ENCODE measurements around the gene SPEN.
"Not testable (repeated sequence)": the region's sequence is repeated elsewhere in the genome, so short reads cannot be mapped to it uniquely, and the experiment has no call there.

SPEN gene, protein sequence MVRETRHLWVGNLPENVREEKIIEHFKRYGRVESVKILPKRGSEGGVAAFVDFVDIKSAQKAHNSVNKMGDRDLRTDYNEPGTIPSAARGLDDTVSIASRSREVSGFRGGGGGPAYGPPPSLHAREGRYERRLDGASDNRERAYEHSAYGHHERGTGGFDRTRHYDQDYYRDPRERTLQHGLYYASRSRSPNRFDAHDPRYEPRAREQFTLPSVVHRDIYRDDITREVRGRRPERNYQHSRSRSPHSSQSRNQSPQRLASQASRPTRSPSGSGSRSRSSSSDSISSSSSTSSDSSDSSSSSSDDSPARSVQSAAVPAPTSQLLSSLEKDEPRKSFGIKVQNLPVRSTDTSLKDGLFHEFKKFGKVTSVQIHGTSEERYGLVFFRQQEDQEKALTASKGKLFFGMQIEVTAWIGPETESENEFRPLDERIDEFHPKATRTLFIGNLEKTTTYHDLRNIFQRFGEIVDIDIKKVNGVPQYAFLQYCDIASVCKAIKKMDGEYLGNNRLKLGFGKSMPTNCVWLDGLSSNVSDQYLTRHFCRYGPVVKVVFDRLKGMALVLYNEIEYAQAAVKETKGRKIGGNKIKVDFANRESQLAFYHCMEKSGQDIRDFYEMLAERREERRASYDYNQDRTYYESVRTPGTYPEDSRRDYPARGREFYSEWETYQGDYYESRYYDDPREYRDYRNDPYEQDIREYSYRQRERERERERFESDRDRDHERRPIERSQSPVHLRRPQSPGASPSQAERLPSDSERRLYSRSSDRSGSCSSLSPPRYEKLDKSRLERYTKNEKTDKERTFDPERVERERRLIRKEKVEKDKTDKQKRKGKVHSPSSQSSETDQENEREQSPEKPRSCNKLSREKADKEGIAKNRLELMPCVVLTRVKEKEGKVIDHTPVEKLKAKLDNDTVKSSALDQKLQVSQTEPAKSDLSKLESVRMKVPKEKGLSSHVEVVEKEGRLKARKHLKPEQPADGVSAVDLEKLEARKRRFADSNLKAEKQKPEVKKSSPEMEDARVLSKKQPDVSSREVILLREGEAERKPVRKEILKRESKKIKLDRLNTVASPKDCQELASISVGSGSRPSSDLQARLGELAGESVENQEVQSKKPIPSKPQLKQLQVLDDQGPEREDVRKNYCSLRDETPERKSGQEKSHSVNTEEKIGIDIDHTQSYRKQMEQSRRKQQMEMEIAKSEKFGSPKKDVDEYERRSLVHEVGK (N-terminal part only)
- 119 to 131 reads per million in 2 donors for total RNA-seq

DNA sequence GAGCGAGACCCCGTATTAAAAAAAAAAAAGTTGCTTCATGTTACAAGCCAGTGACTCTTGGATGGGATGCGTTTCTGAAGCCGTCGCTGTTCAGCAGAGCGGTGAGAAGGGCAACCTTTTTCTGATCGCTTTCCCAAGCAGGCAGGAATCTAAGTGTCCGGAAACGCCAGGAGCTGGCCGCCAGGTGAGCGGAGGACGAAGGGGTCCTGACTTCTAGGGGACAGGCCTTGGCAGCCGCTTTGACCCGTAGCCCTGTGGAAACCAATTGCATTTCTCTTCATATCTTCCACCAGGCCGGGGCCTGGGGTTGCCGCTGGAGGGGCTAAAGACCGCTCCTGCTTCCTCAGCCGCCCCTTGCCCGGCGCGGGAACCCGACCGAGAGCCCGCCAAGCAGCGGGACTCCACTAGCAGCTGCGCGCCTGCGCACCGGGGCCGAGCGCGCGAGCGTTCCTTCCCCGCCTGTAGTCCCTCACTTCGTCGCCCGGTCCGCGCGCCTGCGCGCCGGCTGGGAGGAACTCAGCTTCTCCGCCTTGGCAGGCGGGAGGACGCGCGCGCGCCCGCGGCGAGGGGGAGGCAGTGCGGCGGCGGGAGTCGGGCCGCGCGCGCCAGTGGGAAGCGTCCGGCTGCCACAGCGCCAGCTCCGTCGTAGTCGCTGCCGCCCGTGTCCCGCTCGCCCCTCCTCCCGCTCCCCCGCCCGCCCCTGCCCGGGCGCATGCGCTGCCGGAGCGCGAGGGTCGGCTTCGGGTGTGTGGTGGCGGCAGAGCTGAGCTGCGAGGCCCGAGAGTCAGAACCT is at the start of gene SPEN:
SPEN (plus strand) TSS at position 608 of the 793 bp plus-strand sequence. CDS start 361 bp downstream, outside the sequence.
- DNase-seq: peak; percentile 95

DNA sequence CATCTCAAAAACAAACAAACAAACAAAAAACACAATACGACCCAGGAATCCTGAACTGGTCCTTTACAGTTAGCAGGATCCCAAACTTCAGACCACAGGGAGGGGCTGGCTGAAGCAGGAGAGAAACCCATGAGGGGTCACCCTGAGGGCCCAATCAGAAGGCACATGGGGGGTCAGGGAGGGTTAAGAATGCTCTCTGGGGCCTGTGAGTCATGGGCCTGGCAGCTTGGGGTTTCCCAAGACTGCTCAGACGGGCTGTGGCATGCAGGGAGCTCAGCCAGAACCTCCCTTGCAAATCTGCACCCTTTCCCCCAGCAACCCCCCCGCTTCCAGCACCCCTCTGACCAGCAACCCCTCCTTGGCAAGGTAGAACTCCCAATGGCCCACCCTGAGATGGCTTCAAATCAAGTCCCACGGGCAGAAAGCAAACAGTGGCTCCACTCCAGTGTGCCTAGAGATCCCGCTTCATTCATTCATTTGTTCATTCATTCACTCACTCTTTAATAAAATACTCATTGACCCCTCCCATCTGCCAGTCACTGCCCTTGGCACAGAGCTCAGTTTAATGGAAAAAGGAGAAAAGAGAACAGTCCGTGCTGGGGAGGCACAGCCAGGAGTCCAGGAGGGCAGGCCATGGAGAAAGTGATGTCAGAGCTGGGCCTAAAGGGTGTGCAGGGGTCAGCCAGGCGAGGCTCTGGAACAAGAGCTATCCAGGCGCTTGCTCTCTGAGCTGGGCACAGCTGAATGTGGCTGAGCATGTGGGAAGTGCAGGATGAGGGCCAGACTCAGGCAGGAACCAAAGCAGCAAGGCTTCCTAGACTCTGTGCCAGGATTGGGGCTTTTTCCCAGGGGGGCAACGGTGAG is 48.3 kb upstream of the SPEN start:
- DNase-seq: no peak

DNA sequence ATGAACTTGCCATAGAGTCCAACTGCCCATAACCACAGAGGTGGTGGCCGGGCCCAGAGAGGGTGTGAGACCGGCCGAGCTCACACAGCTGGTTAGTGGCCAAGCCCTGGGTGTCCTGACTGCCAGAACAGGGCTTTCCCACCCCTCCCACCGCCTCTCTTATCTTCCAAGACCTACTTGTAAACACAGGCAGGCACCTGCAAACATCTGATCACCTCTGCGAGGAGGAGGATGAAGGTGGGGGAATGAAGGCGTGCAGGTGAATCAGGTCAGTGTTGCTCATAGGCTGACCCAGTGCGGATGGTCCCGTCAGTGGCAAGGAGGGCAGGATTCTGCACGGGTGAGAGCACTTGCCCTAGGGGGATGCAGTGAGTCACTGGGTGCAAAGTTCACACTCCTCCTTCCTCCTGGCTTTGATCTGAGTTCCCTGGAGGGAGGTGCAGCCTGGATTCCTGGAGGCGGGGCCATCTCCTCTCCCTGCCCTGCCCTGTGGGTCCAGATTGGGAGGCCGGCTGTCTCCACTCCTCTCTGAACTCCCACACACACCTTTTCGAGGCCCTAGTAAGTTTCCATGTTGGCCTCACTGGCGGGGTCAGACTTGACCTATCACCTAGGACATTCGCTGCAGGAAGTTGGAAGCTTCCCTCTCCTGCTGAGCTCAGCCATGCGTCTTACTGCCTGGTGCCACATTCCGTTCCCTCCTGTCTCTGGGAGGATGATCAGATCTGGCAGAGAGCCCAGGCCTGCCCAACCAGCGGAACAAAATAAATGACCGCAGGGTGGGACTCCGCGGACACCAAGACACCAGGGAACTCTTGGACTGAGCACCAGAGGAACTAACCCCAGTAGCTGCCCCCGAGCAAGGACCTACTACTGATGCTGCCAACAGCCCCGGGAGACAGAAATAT is 47.3 kb upstream of the SPEN start:
- no peak for DNase-seq

DNA sequence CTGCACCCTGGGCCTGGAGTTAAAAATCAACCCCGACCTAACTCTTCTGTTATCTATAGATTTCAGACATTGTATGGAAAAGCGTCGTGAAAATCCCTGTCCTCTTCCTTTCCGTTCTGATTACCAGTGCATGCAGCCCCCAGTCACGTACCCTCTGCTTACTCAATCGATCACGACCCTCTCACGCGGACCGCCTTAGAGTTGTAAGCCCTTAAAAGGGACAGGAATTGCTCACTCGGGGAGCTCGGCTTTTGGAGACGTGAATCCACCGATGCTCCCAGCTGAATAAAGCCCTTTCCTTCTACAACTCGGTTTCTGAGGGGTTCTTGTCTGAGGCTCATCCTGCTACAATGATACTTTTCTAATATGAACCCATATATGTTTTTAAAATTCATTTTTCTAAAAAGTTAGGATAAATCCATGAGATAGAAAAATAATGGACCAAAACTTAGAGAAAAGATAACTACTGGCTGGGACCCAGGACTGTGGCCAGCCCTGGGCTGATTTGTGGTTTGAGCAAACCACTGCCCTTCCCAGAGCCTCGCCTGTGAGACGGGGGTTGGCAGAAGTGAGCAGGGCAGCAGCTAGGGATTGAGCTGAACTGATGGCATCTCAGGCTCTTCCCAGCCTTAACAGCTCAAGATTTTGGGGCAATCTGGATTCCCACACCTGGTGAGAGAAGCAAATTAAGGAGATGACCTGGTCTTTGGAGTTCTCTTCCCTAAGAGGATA is 45.1 kb upstream of the SPEN start:
- DNase-seq: no peak

DNA sequence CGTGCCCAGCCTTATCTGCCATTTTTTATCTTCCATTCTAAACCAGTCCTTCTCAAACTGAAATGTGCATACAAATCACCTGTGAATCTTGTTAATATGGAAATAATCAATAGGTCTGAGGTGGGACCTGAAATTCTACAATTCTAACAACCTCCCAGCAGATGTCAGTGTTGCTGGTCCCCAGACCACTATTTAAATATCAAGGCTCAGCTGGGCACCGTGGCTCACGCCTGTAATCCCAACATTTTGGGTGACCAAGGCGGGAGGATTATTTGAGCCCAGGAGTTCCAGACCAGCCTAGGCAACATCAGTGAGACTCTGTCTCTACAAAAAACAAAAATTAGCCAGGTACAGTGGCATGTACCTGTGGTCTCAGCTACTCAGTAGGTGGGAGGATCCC is 44.1 kb upstream of the SPEN start:
- DNase-seq: no peak

DNA sequence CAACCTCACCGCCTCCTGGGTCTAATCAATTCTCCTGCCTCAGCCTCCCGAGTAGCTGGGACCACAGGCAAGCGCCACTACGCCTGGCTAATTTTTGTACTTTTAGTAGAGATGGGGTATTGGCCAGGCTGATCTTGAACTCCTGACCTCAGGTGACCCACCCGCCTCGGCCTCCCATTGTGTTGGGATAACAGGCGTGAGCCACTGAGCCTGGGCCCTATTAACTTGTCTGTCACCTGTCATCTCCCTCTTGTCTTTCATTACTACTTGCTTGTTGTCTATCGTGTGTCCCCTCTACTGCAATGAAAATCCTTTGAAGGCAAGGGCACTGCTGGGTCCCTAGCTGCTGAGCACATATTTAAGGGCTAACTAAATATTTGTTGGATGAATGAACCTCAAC is 43.4 kb upstream of the SPEN start:
- DNase-seq: no peak

DNA sequence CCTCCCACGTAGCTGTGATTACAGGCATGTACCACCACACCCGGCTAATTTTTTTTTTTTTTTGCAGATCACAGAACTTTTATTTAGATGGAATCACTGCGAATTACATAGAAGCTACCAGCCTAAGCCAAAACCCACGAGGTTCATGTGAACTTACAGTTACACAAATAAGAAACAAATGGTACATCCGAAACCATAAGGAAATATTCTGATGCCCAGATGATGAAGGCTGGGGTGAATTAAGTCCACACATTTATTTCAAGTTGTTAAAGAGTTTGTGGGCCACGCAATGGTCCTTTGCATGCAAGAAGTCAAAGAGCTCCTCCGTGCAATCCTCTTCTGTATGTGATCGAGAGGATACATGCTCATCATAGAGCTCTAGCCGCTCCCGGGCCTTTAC is 40.4 kb upstream of the SPEN start:
- no peak for DNase-seq

DNA sequence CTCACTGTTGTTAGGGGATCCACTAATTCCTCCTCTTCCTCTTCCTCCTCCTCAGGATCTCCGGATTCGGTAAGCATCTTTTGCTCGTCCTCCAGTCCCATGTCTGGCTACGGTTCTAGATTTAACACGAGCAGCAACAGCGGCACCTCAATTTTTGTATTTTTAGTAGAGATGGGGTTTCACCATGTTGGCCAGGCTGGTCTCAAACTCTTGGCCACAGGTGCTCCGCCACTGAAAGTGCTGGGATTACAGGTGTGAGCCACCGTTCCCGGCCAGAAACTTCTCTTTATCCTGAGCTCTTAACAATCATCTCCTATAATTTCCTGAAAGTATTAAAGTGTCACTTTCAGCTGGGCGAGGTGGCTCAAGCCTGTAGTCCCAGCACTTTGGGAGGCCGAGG is 40.0 kb upstream of the SPEN start, which contains the start of gene UQCRHL:
UQCRHL (minus strand) TSS at position 101 of the 400 bp plus-strand sequence; CDS start at position 101, 0 bp downstream.
- DNase-seq: not testable (repeated sequence)

DNA sequence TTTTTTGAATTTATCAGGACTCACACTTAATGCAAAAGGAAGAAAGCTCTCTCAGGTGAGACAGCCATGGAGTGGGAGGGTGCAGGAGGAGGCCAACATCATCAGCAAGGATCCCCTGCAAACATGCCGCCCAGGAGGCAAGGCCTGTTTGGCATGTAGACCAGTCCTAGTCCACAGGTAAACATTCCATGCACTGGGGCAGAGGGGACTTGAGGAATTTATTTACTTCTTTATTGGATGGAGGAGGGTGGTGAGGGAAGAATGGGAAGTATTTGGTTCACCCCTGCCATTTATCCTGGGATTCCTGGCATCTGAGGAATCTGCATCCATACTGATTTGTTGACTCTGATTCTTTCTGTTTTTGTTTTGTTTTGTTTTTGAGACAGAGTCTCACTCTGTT is 38.6 kb upstream of the SPEN start:
- no peak for DNase-seq

DNA sequence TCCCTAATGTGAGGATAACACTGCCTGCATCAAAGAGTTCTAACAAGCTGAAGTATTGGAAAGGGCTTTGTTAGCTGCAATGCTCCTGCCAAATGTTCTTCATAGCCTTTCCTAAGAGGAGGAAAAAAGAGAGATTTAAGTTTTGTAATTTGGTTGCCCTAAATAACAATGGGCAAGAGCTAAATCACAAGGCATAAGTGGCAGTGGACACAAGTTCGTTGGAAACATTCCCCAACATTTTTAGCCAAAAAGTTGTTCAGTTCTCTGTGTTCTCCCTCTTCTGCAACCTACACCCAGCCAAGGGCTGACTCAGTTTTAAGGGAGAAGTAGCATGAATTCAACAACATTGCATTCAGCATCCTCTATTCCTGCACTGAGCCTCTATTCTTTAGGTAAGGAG is 37.4 kb upstream of the SPEN start:
- no peak for DNase-seq

DNA sequence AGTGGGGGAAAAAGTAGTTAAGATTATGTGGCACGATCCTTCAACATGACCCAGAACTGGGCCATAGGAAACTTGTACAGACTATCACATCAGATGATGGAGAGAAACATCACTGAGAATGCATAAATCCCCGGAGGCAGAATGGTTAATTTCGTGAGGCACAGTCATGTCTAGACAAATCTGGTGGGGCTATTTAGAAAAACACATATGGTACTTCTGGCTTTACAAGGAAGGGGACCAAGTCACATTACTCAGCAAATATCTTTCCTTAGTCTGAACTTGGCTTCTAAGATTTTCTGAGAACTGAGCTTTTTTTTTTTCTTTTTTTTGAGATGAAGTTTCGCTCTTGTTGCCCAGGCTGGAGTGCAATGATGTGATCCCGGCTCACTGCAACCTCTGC is 30.8 kb upstream of the SPEN start:
- no peak for DNase-seq

DNA sequence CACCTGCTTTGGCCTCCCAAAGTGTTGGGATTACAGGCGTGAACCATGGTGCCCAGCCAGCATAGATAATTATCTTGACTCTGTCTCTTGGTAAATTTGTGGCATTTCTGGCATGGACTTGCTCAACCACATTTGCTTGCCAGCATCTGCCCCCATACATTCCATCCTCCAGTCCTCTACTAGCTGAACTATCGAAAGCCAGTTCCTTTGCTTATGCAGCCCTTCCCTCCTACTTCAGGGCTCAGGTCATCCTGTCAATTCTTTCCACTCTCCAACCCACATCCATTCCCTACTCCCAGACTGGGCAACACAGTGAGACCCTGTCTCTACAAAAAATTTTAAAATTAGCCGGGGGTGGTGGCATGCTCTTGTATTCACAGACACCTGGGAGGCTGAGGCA is 27.0 kb upstream of the SPEN start:
- no peak for DNase-seq

DNA sequence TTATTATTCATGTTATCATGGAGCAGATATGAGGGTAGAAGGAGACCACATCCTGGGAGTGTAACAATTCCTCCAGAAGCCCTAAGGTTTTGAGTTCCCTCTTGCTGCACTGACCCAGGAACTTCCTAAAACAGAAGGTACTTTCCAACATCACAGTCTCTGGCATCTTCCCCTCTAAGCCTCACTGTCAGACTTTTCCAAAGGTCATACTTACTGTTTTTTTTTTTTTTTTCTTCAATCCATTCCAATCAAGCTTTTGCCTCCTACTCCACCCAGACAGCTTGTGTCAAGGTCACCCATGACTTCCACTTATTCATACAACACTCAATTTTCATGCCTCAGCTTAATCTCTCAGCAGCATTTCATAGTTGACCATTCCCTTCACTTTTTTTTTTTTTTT is 21.7 kb upstream of the SPEN start:
- no peak for DNase-seq

DNA sequence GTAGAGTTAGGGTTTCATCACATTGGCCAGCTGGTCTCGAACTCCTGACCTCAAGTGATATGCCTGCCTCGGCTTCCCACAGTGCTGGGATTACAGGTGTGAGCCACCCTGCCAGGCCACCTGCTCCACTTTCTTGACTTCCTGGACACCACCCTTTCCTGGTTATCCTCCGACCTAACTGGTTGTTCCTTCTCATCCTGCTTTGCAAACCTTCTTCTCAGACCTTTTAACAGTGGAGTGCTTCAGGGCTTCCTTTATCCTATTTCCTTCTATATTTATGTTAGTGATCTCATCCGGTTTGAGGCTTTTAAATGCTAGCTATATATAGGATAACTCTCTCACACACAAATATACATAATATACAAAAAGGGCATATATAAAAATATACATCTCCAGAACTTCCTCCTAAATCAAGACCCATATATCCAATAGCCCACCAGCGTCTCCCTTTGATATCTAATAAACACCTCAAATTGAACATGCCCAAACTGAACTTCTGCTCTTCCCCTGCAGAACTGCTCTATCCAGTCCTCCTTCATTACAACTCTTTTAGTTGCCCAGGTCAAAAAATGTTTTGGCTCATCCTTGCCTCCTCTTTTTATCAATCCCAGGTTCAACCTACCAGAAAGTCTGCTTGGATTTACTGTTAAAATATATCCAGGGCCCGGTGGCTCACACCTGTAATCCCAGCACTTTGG is 20.5 kb upstream of the SPEN start:
- DNase-seq: no peak

DNA sequence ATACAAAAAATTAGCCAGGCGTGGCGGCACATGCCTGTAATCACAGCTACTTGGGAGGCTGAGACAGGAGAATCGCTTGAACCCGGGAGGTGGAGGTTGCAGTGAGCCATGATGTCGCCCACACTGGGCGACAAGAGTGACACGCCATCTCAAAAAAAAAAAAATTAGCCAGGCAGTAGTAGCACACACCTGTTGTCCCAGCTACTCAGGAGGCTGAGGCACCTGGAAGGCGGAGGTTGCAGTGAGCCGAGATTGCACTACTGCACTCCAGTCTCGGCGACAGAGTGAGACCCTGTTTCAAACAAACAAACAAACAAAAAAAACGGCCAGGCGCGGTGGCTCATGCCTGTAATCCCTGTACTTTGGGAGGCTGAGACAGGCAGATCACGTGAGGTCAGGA is 19.9 kb upstream of the SPEN start:
- DNase-seq: not testable (repeated sequence)

DNA sequence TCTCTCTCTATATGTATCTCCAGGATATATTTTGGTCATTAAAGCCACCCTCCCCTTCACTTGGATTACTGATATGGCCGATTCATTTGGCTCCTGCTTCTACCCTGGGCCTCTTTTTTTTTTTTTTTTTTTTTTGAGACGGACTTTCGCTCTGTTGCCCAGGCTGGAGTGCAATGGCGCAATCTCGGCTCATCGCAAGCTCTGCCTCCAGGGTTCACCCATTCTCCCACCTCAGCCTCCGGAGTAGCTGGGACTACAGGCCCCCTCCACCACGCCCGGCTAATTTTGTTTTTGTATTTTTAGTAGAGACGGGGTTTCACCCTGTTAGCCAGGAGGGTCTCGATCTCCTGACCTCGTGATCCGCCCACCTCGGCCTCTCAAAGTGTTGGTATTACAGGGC is 18.6 kb upstream of the SPEN start:
- DNase-seq: not testable (repeated sequence)

DNA sequence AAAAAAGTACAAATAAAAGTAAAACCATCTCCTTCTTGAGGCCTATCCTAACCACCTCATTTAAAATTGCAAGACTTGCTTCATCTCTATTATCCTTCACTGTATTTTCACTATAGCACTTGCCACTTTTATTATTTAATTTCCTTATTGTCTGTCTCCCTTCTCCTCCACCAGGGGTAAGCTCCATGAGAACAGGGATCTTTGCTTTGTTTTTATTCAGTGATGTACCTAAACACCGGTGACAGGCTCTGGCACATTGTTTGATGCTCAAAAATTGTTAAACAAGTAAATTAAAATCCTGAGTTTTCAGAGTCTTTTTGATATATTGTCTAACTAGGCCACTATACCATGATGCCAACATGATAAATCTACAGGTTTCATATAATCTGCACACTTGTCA is 17.2 kb upstream of the SPEN start:
- no peak for DNase-seq

DNA sequence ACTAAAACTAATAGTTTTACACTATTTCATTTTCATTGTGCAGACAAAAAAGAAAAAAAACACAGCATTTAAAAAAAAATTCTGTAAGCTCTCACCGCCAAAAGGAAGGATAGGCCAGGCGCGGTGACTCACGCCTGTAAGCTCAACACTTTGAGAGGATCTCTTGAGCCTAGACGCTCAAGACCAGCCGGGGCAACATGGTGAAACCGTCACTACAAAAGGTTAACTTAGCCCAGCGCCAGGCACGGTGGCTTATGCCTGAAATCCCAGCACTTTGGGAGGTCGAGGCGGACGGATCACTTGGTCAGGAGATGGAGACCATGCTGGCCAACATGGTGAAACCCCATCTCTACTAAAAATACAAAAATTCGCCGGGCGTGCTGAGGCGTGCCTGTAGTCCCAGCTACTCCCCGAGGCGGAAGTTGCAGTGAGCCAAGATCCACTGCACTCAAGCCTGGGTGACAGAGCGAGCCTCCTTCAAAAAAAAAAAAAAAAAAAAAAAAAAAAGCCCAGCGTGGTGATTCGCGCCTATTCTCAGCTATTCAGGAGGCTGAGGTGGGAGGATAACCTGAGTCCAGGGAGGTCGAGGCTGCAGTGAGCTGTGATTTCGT is 14.3 kb upstream of the SPEN start:
- peak; percentile 24 for DNase-seq
